MM.1S (cell line): ENCODE results near the gene GPR158.

Experiments used
- CTCF ChIP-seq: fragments of 300-600 bp; sonication (generic); IDR thresholded peaks from 2 replicates; pipeline ENCODE4 v1.5.1; 2016; ENCODE audit warnings: antibody characterized with exemption, low read length, mixed read lengths
- EZH2 ChIP-seq: fragments of 300-600 bp; sonication (generic); optimal IDR thresholded peaks from 2 replicates; pipeline ENCODE3; 2017; ENCODE audit warnings: low read depth, mild to moderate bottlenecking, antibody characterized with exemption, low read length, mixed read lengths
- EZH2phosphoT487 ChIP-seq: fragments of 300-600 bp; sonication (generic); IDR thresholded peaks from 2 replicates; pipeline ENCODE4 v1.6.1; 2018; ENCODE audit warnings: antibody characterized with exemption, low read length

DNA sequence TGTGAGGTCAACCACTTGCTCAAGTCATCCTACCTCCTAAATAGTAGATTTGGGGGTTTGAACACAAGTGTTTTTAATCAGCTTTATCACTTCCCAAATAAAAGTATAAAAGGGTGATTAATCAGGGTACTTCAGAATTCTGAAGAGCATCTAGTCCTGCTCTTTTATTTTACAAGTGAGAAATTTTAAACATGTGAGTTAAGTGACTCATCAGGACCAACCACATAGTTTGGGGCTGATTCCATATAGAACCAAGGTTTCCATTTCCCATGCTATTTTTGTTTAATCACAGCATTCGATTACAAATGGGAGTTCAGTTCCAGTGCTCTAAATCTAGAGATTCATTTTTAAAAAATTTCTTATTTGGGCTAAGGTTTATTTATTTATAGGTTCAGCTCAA lies 113.4 kb downstream of the GPR158 start:
- TF ChIP-seq CTCF (no peak), EZH2phosphoT487 (no peak), EZH2 (no peak)
